ENCODE results near the gene ORM1.
"Not testable (repeated sequence)": the region's sequence is repeated elsewhere in the genome, so short reads cannot be mapped to it uniquely, and the experiment has no call there.

ORM1 gene

GRCh38 chr9:114328357-114328820, 5.5 kb downstream of the ORM1 start:
- not testable (repeated sequence) for DNase-seq

- DNase-seq, result not testable (repeated sequence)
Measured at GRCh38 chr9:114328937-114329624, 6.2 kb downstream of the ORM1 start.

GRCh38 chr9:114329625-114330022, 6.7 kb downstream of the ORM1 start, which contains the start of gene ORM2:
ORM2 (plus strand) TSS chr9:114329869; CDS start chr9:114329905, 36 bp downstream.
- not testable (repeated sequence) for DNase-seq

- no peak for DNase-seq
Measured at GRCh38 chr9:114330636-114331035, 7.7 kb downstream of the ORM1 start.

- DNase-seq, result not testable (repeated sequence)
Measured at GRCh38 chr9:114331229-114332195, 8.6 kb downstream of the ORM1 start.

- not testable (repeated sequence) for DNase-seq
Measured at GRCh38 chr9:114332474-114333040, 9.7 kb downstream of the ORM1 start.

- DNase-seq, result not testable (repeated sequence)
Measured at GRCh38 chr9:114333718-114334117, 10.8 kb downstream of the ORM1 start.

GRCh38 chr9:114334490-114334889, 11.6 kb downstream of the ORM1 start:
- no peak for DNase-seq

- DNase-seq, result no peak
Measured at GRCh38 chr9:114335745-114336144, 12.8 kb downstream of the ORM1 start.

- DNase-seq, result no peak
Measured at GRCh38 chr9:114336157-114336556, 13.3 kb downstream of the ORM1 start.

- DNase-seq, result no peak
Measured at GRCh38 chr9:114336699-114337395, 13.9 kb downstream of the ORM1 start.

- DNase-seq, result no peak
Measured at GRCh38 chr9:114338187-114338586, 15.3 kb downstream of the ORM1 start.

- DNase-seq, result no peak
Measured at GRCh38 chr9:114339130-114339908, 16.4 kb downstream of the ORM1 start.

GRCh38 chr9:114341152-114341830, 18.4 kb downstream of the ORM1 start:
- no peak for DNase-seq

- DNase-seq, result no peak
Measured at GRCh38 chr9:114341991-114342390, 19.1 kb downstream of the ORM1 start.

- no peak for DNase-seq
Measured at GRCh38 chr9:114342755-114343440, 20.0 kb downstream of the ORM1 start.

GRCh38 chr9:114343471-114344187, 20.7 kb downstream of the ORM1 start:
- no peak for DNase-seq

- DNase-seq, result no peak
Measured at GRCh38 chr9:114344188-114344566, 21.3 kb downstream of the ORM1 start.

GRCh38 chr9:114344692-114345091, 21.8 kb downstream of the ORM1 start:
- DNase-seq, result no peak

GRCh38 chr9:114345493-114346065, 22.7 kb downstream of the ORM1 start:
- DNase-seq, result no peak
